RCC 7860 (cell line): ENCODE measurements around the gene MAD1L1.

Source experiments
- DNase-seq: peaks from one replicate; pipeline ENCODE4 v3.0.0-alpha.2; 2015; ENCODE audit warnings: low spot score
- FAIRE-seq: peaks from 2 replicates; lab custom pipeline; 2012; peaks lifted over from hg19 to GRCh38; lab: Jason Lieb, UNC

Gene MAD1L1

GRCh38 chr7:1995426-1995825 lies 237.3 kb downstream of the MAD1L1 start:
- DNase-seq (no peak), FAIRE-seq (no peak)

DNA sequence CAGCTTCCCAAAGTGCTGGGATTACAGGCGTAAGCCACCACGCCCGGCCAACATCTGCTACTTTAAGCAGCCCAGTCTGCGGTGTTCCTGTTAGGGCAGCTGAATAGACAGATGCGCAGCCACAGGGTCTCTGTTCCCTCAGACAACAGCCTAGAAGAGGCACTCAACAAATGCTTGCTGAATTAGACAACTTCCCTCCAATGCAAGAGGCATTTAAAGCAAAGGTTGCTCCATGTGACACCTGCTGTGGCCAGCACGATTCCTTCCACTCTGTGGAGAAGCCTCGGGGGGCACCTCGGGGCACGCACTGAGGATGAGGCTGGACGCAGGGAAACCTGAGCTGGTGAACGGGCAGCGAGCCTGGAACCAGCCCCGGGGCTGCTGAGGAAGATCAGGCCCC lies 237.8 kb downstream of the MAD1L1 start:
- no peak for DNase-seq
- FAIRE-seq = no peak

DNA sequence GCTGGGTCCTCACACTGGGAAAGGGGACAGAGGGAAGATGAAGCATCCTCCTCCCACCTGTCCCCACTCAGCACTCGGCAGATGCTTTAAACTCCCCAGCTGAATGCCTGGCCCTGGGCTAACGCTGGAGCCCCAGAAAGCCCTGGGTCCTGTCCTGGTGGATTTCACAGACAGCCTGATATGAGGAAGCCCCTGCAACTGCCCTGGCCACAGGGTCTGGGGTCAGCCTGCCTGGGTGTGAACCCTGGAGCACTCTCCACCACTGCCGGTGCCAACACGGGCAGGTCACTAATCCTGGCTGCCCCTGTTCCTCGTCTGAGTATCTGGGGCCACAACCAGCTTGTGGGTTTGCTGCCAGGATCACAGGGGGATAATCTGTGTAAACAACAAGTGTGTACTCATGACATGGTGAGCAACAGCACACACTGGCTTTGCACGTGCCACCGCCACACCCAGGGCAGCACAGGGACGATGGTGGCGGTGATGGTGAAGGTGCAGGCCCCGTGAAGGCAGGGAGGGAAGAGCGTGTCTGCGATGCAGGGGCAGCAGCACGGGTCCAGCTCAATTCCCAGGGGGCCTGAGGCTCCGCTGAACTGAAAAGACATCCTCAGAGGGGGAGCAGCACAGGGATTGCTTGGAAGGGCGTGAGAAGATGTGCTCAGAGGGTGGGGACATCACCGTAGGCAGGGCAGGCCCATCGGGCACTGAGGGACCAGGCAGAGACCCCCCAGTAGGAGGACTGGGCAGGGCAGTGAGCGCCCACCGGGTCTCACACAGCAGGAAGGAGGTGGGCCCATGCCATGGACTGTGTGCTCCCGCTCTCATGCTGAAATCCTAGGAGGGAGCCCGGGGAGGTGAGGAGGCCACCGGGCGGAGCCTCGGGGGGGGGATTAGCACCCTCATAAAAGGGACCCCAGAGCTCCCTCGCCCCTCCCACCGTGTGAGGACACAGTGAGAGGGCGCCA lies 238.7 kb downstream of the MAD1L1 start:
- DNase-seq = no peak

DNA sequence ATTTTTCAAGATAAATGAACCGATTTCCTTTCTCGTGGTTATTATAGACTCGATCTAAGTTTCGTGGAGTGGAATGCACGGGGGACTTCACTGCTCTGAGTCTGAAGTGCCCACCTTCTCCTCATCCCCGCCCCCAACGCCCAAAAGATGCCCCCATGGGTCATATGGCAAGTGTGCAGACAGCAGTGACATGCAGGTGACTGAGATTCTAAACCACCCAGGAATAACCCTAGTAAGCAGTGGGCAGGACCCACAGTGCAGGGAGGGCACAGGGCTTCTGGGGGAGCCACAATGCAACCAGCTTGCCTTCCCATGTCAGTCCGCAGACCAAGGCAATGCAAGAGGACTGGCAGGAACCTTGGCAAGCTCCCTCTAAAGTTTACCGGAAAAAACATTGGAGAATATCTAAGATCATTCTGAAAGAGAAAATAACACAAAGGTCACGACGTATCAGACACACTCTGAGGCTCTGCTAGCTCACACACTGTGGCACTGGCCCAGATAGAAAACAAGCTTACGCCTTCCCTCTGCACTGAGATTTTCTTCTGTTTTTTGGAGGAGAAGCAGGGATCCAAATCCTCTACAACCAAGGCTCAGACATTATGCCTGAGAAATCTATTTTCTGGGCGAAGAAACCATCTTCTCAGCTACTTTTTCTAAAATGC lies 239.6 kb downstream of the MAD1L1 start:
- no peak for FAIRE-seq
- no peak for DNase-seq

More for the DNA sequence above, 238.7 kb downstream of the MAD1L1 start:
- no peak for FAIRE-seq

- no peak for DNase-seq
Measured at GRCh38 chr7:1992554-1992953, 240.2 kb downstream of the MAD1L1 start.

GRCh38 chr7:1990001-1990670 lies 242.6 kb downstream of the MAD1L1 start:
- FAIRE-seq (no peak), DNase-seq (no peak)

More at GRCh38 chr7:1992554-1992953, 240.2 kb downstream of the MAD1L1 start:
- no peak for FAIRE-seq

- FAIRE-seq (no peak), DNase-seq (no peak)
Measured at GRCh38 chr7:1989049-1989860, 243.5 kb downstream of the MAD1L1 start.

- DNase-seq (no peak), FAIRE-seq (no peak)
Measured at GRCh38 chr7:1988533-1988930, 244.2 kb downstream of the MAD1L1 start.

DNA sequence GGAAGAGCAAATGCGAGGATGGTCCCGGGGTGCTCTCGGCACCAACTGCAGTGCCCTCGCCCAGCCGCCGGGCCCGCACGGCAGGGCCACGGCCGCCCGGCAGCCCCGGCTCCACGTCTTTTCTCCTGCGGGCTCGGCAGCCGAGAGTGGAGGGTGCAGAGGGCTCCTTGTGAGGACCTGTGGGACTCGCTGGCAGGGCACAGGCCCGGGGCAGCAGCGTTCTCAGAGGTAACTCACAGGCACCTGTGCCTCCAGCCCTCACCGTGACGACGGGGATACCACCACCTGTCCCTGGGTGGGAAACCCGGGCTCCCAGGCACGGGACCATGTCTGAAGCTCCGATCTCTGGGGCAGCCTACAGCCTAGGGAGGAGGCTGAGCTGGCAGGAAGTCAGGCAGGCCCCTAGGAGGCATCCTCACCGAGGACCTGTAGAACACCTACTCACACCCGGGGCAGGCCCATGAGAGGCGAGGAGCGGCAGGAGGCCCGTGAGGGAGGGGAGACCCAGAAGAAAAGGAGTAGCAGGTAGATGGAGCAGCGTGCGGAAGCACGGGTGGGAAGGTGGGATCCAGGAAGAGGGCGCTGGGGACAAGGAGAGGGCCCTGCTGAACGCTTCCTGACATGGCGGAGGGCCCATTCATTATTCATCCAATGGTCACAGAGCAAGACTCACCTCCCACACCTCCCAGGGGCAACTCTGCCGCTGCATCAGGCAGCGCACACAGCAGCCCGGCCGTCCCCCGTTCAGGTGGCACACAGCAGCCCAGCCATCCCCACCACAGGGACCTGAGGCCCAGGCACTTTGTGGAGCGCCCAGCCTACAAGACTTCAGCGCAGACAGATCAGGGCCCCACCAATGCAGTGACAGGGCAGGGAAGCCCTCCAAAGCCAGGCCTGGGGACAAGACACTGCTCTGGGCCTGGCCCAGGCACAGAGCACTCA lies 244.9 kb downstream of the MAD1L1 start:
- FAIRE-seq = no peak

GRCh38 chr7:1987084-1987535 lies 245.6 kb downstream of the MAD1L1 start:
- FAIRE-seq = no peak
- no peak for DNase-seq

More for the DNA sequence above, 244.9 kb downstream of the MAD1L1 start:
- no peak for DNase-seq

DNA sequence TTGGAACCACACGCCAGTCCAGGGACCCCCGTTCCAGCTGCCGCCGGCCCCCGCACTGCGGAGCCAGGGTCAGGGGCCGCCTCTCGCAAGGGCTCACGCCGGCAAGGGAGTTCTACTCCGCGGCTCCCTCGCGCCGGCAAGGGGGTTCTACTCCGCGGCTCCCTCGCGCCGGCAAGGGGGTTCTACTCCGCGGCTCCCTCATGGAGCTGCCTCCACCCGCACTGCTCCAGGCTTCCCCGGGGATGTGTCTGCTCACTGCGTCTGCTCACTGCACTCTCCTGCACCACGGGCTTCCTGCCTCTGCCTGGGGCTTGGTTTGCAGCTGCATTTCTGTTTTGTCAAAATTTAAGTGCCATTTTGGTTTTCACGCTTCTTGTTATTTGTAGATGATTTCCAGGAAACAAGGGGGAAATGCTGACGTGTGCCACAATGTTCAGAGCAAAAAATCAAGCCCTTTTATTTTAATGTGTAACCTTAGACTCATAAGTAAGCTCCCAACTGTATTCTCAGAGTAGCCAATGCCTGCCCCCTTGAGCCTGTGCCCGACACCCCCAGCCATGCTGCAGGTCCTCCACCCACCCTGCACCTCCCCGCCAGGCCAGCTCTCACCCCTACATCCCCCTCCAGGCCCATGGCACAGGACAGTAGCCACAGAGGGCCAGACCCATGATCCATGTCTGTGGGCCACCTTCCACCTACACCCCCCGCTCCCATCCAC lies 246.2 kb downstream of the MAD1L1 start:
- no peak for DNase-seq
- FAIRE-seq = no peak

- FAIRE-seq = no peak
- no peak for DNase-seq
Measured at GRCh38 chr7:1985936-1986335, 246.8 kb downstream of the MAD1L1 start.

DNA sequence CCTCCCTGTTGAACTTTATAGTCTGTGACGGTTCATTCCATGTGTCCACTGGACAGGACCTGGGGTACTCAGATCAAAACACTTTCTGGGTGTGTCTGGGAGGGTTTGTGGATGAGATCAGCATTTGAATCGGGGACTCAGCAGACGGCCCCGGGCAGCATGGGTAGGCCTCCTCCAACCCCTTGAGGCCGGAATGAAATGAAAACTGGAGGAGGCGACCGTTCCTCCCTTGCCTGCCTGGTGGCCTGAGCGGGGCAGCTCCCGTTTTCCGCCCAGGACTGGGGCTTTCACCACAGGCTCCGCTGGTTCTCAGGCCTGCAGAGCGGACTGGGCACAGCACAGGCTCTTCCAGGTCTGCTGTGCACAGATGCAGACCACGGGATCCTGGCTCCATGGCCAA lies 247.7 kb downstream of the MAD1L1 start:
- FAIRE-seq (no peak), DNase-seq (no peak)

DNA sequence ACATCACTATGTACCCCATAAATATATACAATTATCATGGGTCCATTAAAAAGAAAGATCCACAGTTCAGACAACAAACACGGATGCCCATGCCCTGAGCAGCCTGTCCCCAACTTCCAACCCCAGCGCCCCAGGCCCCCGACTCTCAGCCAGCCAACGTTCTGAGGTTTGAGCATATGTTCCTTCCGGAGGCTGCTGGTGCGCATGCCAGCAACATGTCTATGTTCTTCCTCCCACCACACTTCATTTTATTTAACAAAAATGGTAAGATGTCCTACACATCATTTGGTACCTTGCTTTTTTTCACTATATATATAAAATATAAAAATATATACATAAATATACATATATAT lies 250.9 kb downstream of the MAD1L1 start:
- FAIRE-seq (no peak), DNase-seq (no peak)

- DNase-seq (no peak), FAIRE-seq (no peak)
Measured at GRCh38 chr7:1981201-1981877, 251.4 kb downstream of the MAD1L1 start.

DNA sequence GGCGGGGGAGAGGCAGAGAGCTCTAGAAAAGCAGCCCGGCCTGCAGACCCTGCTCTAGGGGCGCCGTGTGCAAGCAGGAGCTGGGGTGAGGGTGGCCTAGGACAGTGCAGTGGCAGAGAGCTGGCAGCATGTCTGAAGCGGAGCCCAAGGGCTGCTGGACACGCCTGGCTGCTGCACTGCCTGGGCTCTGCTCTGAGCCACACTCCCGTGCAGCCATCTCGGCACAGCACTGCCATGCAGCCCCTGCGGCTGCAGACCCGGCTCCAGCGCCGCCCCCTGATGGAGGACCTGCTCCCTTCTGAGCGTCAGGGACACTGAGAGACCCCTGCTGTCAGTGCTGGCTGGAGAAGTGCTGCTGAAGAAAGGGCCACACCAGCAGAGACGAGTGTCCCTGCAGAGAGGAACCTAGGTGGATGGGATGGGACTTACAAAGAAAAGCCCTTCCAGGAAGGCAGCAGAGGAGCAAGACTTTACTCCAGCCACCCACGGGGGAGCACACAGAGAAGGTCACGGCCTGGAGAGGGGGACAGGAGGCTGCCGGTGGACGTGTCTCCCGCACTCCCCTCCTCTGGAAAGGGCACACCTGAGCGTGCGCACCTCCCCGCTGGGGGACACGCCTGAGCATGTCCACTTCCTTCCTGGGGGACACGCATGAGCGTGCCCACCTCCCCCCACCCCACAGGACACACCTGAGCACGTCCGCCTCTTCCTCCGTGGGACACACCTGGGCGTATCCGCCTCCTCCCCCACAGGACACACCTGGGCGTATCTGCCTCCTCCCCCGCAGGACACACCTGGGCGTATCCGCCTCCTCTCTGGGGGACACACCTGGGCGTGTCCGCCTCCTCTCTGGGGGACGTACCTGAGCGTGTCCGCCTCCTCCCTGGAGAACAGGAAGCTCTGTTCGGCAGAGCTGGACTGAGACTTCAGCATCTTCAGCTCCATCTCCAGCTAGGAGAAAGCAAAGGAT lies 252.9 kb downstream of the MAD1L1 start:
- DNase-seq (no peak), FAIRE-seq (no peak)
